ENCODE data around the gene C18orf32. TPM values are rescaled to one million over a fixed set of nuclear protein-coding genes. Genes with fewer than 3 reads are reported as not detected.

Gene C18orf32
- total and polyA plus RNA-seq, 2 of the 13 experiments (the other 11 are each of a cell fraction or from before 2014, with no cell fraction given) = 17.6 to 20.6 TPM

GRCh38 chr18:49431165-49431962, 55.7 kb downstream of the C18orf32 start:
- 97% methylated on average over 6 of the region's 6 CpGs for WGBS (ENCODE audit: low lambda C conversion rate)
- POLR2A ChIA-PET = no interaction called here
- Histone ChIP-seq H3K27me3 (ENCODE audit: control insufficient read depth in 1 of 2, insufficient read depth in 2 of 2, low read length in 2 of 2) (no peaks in the 10 kb centered on the region), H3K9ac (ENCODE audit: insufficient read depth, low read depth, low read length) (no peak overlapping the region), H3K27ac (ENCODE audit: extremely low read length, insufficient read depth, low read length) (no peak overlapping the region), H3K4me1 (ENCODE audit: insufficient read depth, low read length) (peaks cover under 1% of the 10 kb centered on the region; the same call in 1 of the 2 replicates), H3K79me2 (ENCODE audit: insufficient read depth, low read length) (peaks cover 2% of the 10 kb centered on the region), H3K36me3 (replicated peaks in 1 of 2; ENCODE audit: control insufficient read depth in 1 of 2, insufficient read depth in 2 of 2, low read length in 2 of 2) (peaks cover 2 to 25% of the 10 kb centered on the region in 2 experiments; a peak in 2 of 5 replicates), H3K4me2 (ENCODE audit: low read depth, low read length) (no peak overlapping the region), H3K4me3 (replicated peaks in 1 of 3; ENCODE audit: insufficient read depth in 1 of 3, low read depth in 2 of 3, low read length in 3 of 3) (no peak overlapping the region), H4K20me1 (ENCODE audit: insufficient read depth, low read length) (no peaks in the 10 kb centered on the region), H2AFZ (ENCODE audit: low read length) (no peak overlapping the region), H3K9me3 (ENCODE audit: low read length) (no peaks in the 10 kb centered on the region)
- TF ChIP-seq ZNF350 (CRISPR knock-in tag; IDR thresholded peaks at IDR 0.05; ENCODE audit: borderline replicate concordance, low read depth) (no peak), NPAS2 (CRISPR knock-in tag; IDR thresholded peaks at IDR 0.05; ENCODE audit: borderline replicate concordance) (no peak)
- ATAC-seq (no peak), FAIRE-seq (no peak), DNase-seq (ENCODE audit: low spot score) (no peak)
- in situ Hi-C loops (cut with HindIII; ENCODE audit: extremely low pct_ligation_motif_present, low pct_unique_long_range_greater_than_20kb) = loop anchor here (25.0 kb wide), 2 partner anchors 169 to 744 kb away; no protein-coding TSS in a partner anchor
- CTCF ChIA-PET (ENCODE audit: low intra/inter-chr PET ratio, low total read pairs) = no interaction called here
- intact Hi-C loops (cut with micrococcal nuclease; ENCODE audit: unreplicated experiment) = no loop called here
- no TSS peak for BruUV-seq (replicated peaks)

MicroRNAs within 50 kb of the gene (microRNA counts, 767-probe panel; counts per million panel counts)
- microRNA hsa-miR-1539 = not detected

Small RNA genes within 50 kb of the gene (small RNA-seq; reads per million reads assigned to genes)
- 0 reads per million in 3 experiments for gene SNORD58A (ENCODE audit: insufficient read depth in 2 of 3, insufficient read length in 3 of 3, low read depth in 2 of 3, low replicate concordance in 1 of 3)
- gene SNORD58C (ENCODE audit: insufficient read depth in 2 of 3, insufficient read length in 3 of 3, low read depth in 2 of 3, low replicate concordance in 1 of 3) = 0 reads per million in 3 experiments

Other genes starting within 250 kb of the C18orf32 start
- 47.6 and 74.3 TPM in 2 replicates for gene DYM, start 26.6 kb downstream of the C18orf32 start, total RNA-seq (2016; rRNA removed; fragmentation: Illumina TruSeq; extraction: Trizol)
- gene DYM, start 26.6 kb downstream of the C18orf32 start, polyA plus RNA-seq (2011; rRNA removed) = 51.6 and 72.0 TPM in 2 replicates
- gene RPL17, start 5.2 kb upstream of the C18orf32 start, total RNA-seq (2016; rRNA removed; fragmentation: Illumina TruSeq; extraction: Trizol) = 2,087 and 2,639 TPM in 2 replicates
- 3,818 and 4,133 TPM in 2 replicates for gene RPL17, start 5.2 kb upstream of the C18orf32 start, polyA plus RNA-seq (2011; rRNA removed)
- gene LIPG, start 74.8 kb upstream of the C18orf32 start, total RNA-seq (2016; rRNA removed; fragmentation: Illumina TruSeq; extraction: Trizol) = 4.9 and 10.8 TPM in 2 replicates
- 0.96 and 4.6 TPM in 2 replicates for gene LIPG, start 74.8 kb upstream of the C18orf32 start, polyA plus RNA-seq (2011; rRNA removed)

Measured in HepG2 (cell line).